Loucy (cell line): ENCODE data around the gene PTPRN2.

Experiments
- CTCF ChIP-seq: fragments of 200-600 bp; sonication (generic); conservative IDR thresholded peaks from 2 replicates; pipeline ENCODE4 v1.5.1; 2014; ENCODE audit warnings: mild to moderate bottlenecking, antibody characterized with exemption, low read length
- EZH2phosphoT487 ChIP-seq: fragments of 200-600 bp; IDR thresholded peaks from 2 replicates; pipeline ENCODE4 v1.6.1; 2018; ENCODE audit warnings: antibody characterized with exemption, mild to moderate bottlenecking, moderate library complexity, borderline replicate concordance

- no peak for TF ChIP-seq CTCF
- no peak for TF ChIP-seq EZH2phosphoT487
These were observed 594.1 kb downstream of the PTPRN2 start for GRCh38 chr7:157993406-157994105.
